ENCODE results near the gene DBT.
"Not testable (repeated sequence)": the region's sequence is repeated elsewhere in the genome, so short reads cannot be mapped to it uniquely, and the experiment has no call there.

The DBT gene

DNA sequence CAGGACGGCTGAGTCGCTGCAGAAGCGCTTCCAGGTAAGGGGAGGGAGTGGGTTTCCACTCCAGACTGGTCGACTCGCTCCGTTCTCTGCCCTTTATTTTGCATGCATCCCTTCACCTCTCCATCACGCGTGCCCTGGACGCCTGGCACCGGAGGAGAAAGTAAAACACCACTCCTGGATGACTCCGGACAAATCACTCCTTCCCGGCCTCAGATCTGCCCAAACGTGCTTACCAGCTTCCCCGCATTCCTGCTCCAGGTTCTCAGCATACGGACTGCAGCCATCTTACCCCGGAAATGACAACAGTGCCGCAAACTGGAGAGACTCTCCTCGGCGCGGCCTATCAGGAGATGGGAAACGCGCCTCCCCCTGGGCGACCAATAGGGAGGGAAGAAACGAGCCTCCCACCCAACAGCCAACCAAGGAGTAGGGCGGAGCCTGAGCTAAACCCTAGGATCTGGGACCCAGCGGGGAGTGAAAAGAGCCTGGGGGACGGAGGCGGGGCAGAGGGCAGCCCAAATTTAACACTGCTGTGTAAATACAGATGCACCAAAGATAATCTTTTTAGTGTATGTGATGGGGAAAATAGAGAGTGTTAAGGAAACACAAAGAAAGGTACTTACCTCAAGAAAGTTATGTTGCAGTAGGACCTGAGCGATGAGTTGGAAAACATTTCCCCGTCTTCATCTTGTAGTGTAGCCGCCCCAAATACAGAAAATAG lies at the start of gene DBT:
Gene DBT (minus strand): TSS at position 298 of the 721 bp plus-strand sequence. CDS start 14 bp downstream, at position 284.
- CTCF ChIA-PET: interaction anchor here (0.5 to 1.4 kb wide), 3 partner anchors 16 to 207 kb away, joined by 3 to 4 read pairs (median 4); partner anchors contain the start of gene RTCA
- POLR2A ChIA-PET: interaction anchor here (0.7 to 2.0 kb wide), 7 partner anchors 17 to 189 kb away, joined by 3 to 23 read pairs (median 4); partner anchors contain the start of genes CDC14A and RTCA
- no peak for TF ChIP-seq LEF1 (IDR thresholded peaks at IDR 0.05; ENCODE audit: borderline replicate concordance)
- TF ChIP-seq FOXM1 (IDR thresholded peaks at IDR 0.05; ENCODE audit: borderline replicate concordance): no peak
- no peak for TF ChIP-seq CTBP1 (IDR thresholded peaks at IDR 0.05; ENCODE audit: borderline replicate concordance)
- TF ChIP-seq TARDBP (IDR thresholded peaks at IDR 0.05): no peak
- no peak for TF ChIP-seq ZNF384 (IDR thresholded peaks at IDR 0.05)
- no peak for TF ChIP-seq L3MBTL2 (conservative IDR thresholded peaks at IDR 0.05)
- TF ChIP-seq HDGF (IDR thresholded peaks at IDR 0.05; ENCODE audit: borderline replicate concordance): no peak
- TF ChIP-seq FOXA1 (IDR thresholded peaks at IDR 0.05): no peak
- TF ChIP-seq ELF4 (IDR thresholded peaks at IDR 0.05): peak; percentile 89
- TF ChIP-seq ARNT (IDR thresholded peaks at IDR 0.05): no peak
- TF ChIP-seq NFRKB (IDR thresholded peaks at IDR 0.05): peak; percentile 57
- no peak for TF ChIP-seq BHLHE40 (IDR thresholded peaks at IDR 0.05; ENCODE audit: borderline replicate concordance)
- no peak for TF ChIP-seq SP1 (IDR thresholded peaks at IDR 0.05)
- no peak for TF ChIP-seq SUZ12 (IDR thresholded peaks at IDR 0.05)
- TF ChIP-seq FOXK2 (IDR thresholded peaks at IDR 0.05): no peak
- TF ChIP-seq, protein P1, sequence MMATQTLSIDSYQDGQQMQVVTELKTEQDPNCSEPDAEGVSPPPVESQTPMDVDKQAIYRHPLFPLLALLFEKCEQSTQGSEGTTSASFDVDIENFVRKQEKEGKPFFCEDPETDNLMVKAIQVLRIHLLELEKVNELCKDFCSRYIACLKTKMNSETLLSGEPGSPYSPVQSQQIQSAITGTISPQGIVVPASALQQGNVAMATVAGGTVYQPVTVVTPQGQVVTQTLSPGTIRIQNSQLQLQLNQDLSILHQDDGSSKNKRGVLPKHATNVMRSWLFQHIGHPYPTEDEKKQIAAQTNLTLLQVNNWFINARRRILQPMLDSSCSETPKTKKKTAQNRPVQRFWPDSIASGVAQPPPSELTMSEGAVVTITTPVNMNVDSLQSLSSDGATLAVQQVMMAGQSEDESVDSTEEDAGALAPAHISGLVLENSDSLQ (IDR thresholded peaks at IDR 0.05): no peak
- peak; percentile 99 for DNase-seq (ENCODE audit: extremely low spot score)

DNA sequence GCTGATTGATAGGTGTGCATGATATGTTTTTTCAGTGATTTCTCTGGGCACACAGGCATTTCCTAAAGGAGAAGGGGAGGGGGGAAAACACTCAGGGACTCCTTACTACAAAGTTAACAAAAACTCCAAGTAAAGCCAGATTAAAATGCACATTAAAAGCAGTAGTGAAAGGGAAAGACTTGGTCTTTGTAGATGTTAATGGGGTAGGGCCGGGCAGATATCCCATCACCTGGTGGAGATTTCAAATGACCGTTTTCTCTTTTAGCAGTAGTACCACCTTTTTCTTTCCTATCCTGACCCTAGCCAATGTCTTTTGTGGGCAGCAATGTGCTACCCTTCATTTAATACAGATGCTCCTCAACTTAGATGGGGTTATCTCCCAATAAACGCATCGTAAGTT lies 48.9 kb upstream of the DBT start:
- no peak for DNase-seq (ENCODE audit: extremely low spot score)
- ChIA-PET CTCF (no interaction called here), POLR2A (no interaction called here)
- TF ChIP-seq L3MBTL2 (conservative IDR thresholded peaks at IDR 0.05) (no peak), BHLHE40 (IDR thresholded peaks at IDR 0.05; ENCODE audit: borderline replicate concordance) (no peak)

DNA sequence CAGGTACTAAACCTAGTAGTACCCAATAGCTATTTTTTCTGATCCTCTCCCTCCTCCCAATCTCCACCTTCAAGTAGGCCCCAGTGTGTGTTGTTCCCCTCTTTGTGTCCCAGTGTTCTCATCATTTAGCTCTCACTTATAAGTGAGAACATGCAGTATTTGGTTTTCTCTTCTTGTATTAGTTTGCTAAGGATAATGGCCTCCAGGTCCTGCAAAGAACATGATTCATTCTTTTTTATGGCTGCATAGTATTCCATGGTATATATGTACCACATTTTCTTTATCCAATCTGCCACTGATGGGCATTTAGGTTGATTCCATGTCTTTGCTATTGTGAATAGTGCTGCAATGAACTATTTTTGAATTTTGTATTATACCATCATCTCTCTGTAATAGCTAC lies 47.4 kb upstream of the DBT start:
- CTCF ChIA-PET; DNase-seq (ENCODE audit: extremely low spot score); POLR2A ChIA-PET: not testable (repeated sequence)

DNA sequence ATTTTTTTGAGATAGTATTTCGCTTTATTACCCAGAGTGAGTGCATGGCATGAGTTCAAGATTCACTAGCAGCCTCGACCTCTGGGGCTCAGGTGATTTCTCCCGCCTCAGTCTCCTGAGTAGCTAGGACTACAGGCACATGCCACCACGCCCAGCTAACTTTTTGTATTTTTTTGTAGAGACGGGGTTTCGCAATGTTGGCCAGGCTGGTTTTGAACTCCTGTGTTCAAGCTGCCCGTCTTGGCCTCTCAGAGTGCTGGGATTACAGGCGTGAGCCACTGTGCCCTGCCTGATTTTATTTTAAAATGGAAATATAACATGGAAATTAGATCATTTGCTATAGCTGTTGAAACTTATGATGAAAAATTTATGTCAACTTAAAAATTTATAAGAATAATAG lies 46.5 kb upstream of the DBT start:
- ChIA-PET CTCF (interaction anchor here (0.6 to 0.7 kb wide), 2 partner anchors 168 to 258 kb away, joined by 3 to 6 read pairs; a partner anchor contains a TSS), POLR2A (no interaction called here)
- no peak for TF ChIP-seq L3MBTL2 (conservative IDR thresholded peaks at IDR 0.05)
- TF ChIP-seq, protein P1 (IDR thresholded peaks at IDR 0.05): no peak
- DNase-seq (ENCODE audit: extremely low spot score): no peak

DNA sequence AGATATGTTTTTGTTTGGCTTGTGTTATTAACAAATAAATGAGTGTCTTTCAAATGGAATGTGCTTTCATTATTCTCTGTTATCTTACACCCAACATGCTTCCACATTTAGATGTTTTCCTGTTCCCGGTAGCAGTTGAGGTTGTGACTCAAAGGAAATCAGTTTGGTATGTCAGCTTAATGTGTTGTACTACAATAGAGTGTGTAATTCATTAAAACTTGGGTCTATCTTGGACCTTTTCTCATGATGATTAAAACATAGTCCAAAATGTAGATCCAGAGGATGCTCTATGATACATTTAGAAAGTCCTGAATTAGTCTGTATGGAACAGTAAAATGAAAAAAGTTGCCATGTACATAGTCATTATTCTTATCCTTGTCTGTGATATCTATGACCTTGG lies 43.1 kb upstream of the DBT start:
- CTCF ChIA-PET: no interaction called here
- POLR2A ChIA-PET: no interaction called here

DNA sequence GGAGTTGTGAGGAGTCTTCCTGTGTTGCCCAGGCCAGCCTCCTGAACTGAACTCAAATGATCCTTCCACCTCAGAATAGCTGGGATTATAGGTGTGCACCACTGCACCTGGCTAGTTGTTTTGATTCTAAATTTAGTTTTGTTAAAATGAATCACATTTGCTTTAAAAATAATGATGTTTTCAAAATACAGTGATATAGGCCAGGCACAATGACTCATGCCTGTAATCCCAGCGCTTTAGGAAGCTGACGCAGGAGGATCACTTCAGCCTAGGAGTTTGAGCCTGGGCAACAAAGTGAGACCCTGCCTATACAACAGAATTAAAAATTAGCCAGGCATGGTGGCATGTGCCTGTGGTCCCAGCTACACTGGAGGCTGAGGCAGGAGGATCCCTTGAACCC lies 40.7 kb upstream of the DBT start:
- CTCF ChIA-PET: no interaction called here
- POLR2A ChIA-PET: interaction anchor here (1.1 kb wide), 1 partner anchor 68 kb away, joined by 3 read pairs; no protein-coding TSS in a partner anchor
- TF ChIP-seq BHLHE40 (IDR thresholded peaks at IDR 0.05; ENCODE audit: borderline replicate concordance): no peak
- TF ChIP-seq, protein P1 (IDR thresholded peaks at IDR 0.05): no peak
- TF ChIP-seq ZNF384 (IDR thresholded peaks at IDR 0.05): no peak
- no peak for TF ChIP-seq HDGF (IDR thresholded peaks at IDR 0.05; ENCODE audit: borderline replicate concordance)
- no peak for TF ChIP-seq FOXM1 (IDR thresholded peaks at IDR 0.05; ENCODE audit: borderline replicate concordance)
- no peak for TF ChIP-seq L3MBTL2 (conservative IDR thresholded peaks at IDR 0.05)
- TF ChIP-seq TARDBP (IDR thresholded peaks at IDR 0.05): no peak
- no peak for TF ChIP-seq SP1 (IDR thresholded peaks at IDR 0.05)
- no peak for TF ChIP-seq SUZ12 (IDR thresholded peaks at IDR 0.05)
- no peak for TF ChIP-seq ELF4 (IDR thresholded peaks at IDR 0.05)
- TF ChIP-seq ARNT (IDR thresholded peaks at IDR 0.05): no peak
- TF ChIP-seq FOXA1 (IDR thresholded peaks at IDR 0.05): no peak
- no peak for TF ChIP-seq FOXK2 (IDR thresholded peaks at IDR 0.05)
- DNase-seq (ENCODE audit: extremely low spot score): no peak

More for the DNA sequence above, 43.1 kb upstream of the DBT start:
- no peak for DNase-seq (ENCODE audit: extremely low spot score)
- TF ChIP-seq FOXK2 (IDR thresholded peaks at IDR 0.05) (no peak), SUZ12 (IDR thresholded peaks at IDR 0.05) (no peak), SP1 (IDR thresholded peaks at IDR 0.05) (no peak), ELF4 (IDR thresholded peaks at IDR 0.05) (no peak), NFRKB (IDR thresholded peaks at IDR 0.05) (no peak), FOXA1 (IDR thresholded peaks at IDR 0.05) (no peak), LEF1 (IDR thresholded peaks at IDR 0.05; ENCODE audit: borderline replicate concordance) (no peak), BHLHE40 (IDR thresholded peaks at IDR 0.05; ENCODE audit: borderline replicate concordance) (no peak), FOXM1 (IDR thresholded peaks at IDR 0.05; ENCODE audit: borderline replicate concordance) (no peak), TARDBP (IDR thresholded peaks at IDR 0.05) (no peak), ARNT (IDR thresholded peaks at IDR 0.05) (no peak), ZNF384 (IDR thresholded peaks at IDR 0.05) (no peak), HDGF (IDR thresholded peaks at IDR 0.05; ENCODE audit: borderline replicate concordance) (no peak)
- TF ChIP-seq, protein P1 (IDR thresholded peaks at IDR 0.05): no peak

Measured in HEK293T (cell line).